ENCODE measurements around the gene SHROOM3. TPM values are rescaled to one million over a fixed set of nuclear protein-coding genes. Genes with fewer than 3 reads are reported as not detected.

Gene SHROOM3
- total RNA-seq, 6 experiments from 2014 or later = 39.1 to 98.7 (median 40.9) TPM

- peak overlapping the region; percentile 46 for H3K27ac Mint-ChIP-seq
- H3K36me3 Mint-ChIP-seq (ENCODE audit: low read depth) = peaks cover 9% of the 10 kb centered on the region
- peaks cover 69% of the 10 kb centered on the region for H3K4me1 Mint-ChIP-seq (ENCODE audit: low read depth)
- H3K9me3 Mint-ChIP-seq = no peaks in the 10 kb centered on the region
- no peak for TF ChIP-seq CTCF (IDR thresholded peaks at IDR 0.05)
- DNase-seq = peak; percentile 50
- peaks cover 1% of the 10 kb centered on the region; the same call in 1 of the 2 replicates for H3K27me3 Mint-ChIP-seq (ENCODE audit: insufficient read depth)
- H3K4me3 Mint-ChIP-seq = no peak overlapping the region
Measured at GRCh38 chr4:76558396-76559235, 123.6 kb downstream of the SHROOM3 start.

GRCh38 chr4:76559236-76560071 lies 124.4 kb downstream of the SHROOM3 start:
- Mint-ChIP-seq H3K36me3 (ENCODE audit: low read depth) (peaks cover 9% of the 10 kb centered on the region), H3K4me1 (ENCODE audit: low read depth) (peaks cover 77% of the 10 kb centered on the region), H3K27me3 (ENCODE audit: insufficient read depth) (peaks cover 1% of the 10 kb centered on the region; the same call in 1 of the 2 replicates), H3K27ac (0 out of 2 replicates have a peak overlapping the region, but pooled peaks have one; percentile 46), H3K4me3 (no peak overlapping the region), H3K9me3 (no peaks in the 10 kb centered on the region)
- DNase-seq = no peak
- TF ChIP-seq CTCF (IDR thresholded peaks at IDR 0.05) = no peak

GRCh38 chr4:76562161-76562560 lies 127.1 kb downstream of the SHROOM3 start:
- TF ChIP-seq CTCF (IDR thresholded peaks at IDR 0.05) = no peak
- no peaks in the 10 kb centered on the region for H3K9me3 Mint-ChIP-seq
- peaks cover 9% of the 10 kb centered on the region for H3K36me3 Mint-ChIP-seq (ENCODE audit: low read depth)
- peaks cover 81% of the 10 kb centered on the region for H3K4me1 Mint-ChIP-seq (ENCODE audit: low read depth)
- H3K27ac Mint-ChIP-seq = peak overlapping the region; percentile 89
- peak overlapping the region; percentile 75 for H3K4me3 Mint-ChIP-seq
- peak; percentile 77 for DNase-seq
- H3K27me3 Mint-ChIP-seq (ENCODE audit: insufficient read depth) = peaks cover 1% of the 10 kb centered on the region; the same call in 1 of the 2 replicates

- peaks cover 1% of the 10 kb centered on the region; the same call in 1 of the 2 replicates for H3K27me3 Mint-ChIP-seq (ENCODE audit: insufficient read depth)
- TF ChIP-seq CTCF (IDR thresholded peaks at IDR 0.05) = no peak
- H3K36me3 Mint-ChIP-seq (ENCODE audit: low read depth) = peaks cover 9% of the 10 kb centered on the region; the same call in 1 of the 2 replicates
- H3K27ac Mint-ChIP-seq = peak overlapping the region; percentile 89
- DNase-seq = no peak
- H3K9me3 Mint-ChIP-seq = no peaks in the 10 kb centered on the region
- H3K4me1 Mint-ChIP-seq (ENCODE audit: low read depth) = peaks cover 77% of the 10 kb centered on the region
- H3K4me3 Mint-ChIP-seq = peak overlapping the region; percentile 18; the same call in 1 of the 2 replicates
Measured at GRCh38 chr4:76562836-76563453, 127.9 kb downstream of the SHROOM3 start.

- no peaks in the 10 kb centered on the region for H3K9me3 Mint-ChIP-seq
- no peak overlapping the region for H3K4me3 Mint-ChIP-seq
- no peak for DNase-seq
- no peak for TF ChIP-seq CTCF (IDR thresholded peaks at IDR 0.05)
- peaks cover 77% of the 10 kb centered on the region for H3K4me1 Mint-ChIP-seq (ENCODE audit: low read depth)
- peak overlapping the region; percentile 83 for H3K27ac Mint-ChIP-seq
- peaks cover 9% of the 10 kb centered on the region; the same call in 1 of the 2 replicates for H3K36me3 Mint-ChIP-seq (ENCODE audit: low read depth)
- H3K27me3 Mint-ChIP-seq (ENCODE audit: insufficient read depth) = peaks cover 1% of the 10 kb centered on the region; the same call in 1 of the 2 replicates
Measured at GRCh38 chr4:76563454-76564122, 128.6 kb downstream of the SHROOM3 start.
